Measurements from ENCODE around the gene C17orf113.

DNA sequence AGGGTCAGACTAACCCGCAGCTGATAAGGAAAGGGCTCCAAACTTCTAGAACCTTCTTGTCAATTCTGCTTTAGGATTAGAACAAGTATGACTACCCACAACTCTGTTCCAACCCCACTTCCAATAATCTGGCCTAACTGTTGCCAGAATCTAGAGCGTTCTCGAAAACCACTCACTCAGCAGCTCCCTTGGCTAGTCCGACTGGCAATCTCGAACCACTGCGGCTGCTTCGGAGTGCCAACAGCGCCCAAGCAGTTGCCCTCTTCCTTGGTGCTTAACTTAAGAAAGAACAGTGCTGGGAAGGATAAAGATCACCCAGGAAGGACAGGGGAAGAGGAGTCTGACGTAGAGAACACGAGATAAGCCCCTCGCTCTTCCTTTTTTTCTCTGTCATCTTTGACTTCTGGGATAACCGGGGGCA lies 34.0 kb downstream of the C17orf113 start:
- TF ChIP-seq CEBPB (IDR thresholded peaks at IDR 0.05), result no peak
- TF ChIP-seq TAF1 (IDR thresholded peaks at IDR 0.05; ENCODE audit: low read depth), result no peak
- TF ChIP-seq EGR1 (IDR thresholded peaks at IDR 0.05), result no peak
- TF ChIP-seq TCF12 (IDR thresholded peaks at IDR 0.05; ENCODE audit: low read depth), result no peak
- no peak for TF ChIP-seq YY1 (IDR thresholded peaks at IDR 0.05; ENCODE audit: low read depth)
- no peak for TF ChIP-seq FOXM1 (IDR thresholded peaks at IDR 0.05; ENCODE audit: borderline replicate concordance, low read depth)
- TF ChIP-seq, protein P1, sequence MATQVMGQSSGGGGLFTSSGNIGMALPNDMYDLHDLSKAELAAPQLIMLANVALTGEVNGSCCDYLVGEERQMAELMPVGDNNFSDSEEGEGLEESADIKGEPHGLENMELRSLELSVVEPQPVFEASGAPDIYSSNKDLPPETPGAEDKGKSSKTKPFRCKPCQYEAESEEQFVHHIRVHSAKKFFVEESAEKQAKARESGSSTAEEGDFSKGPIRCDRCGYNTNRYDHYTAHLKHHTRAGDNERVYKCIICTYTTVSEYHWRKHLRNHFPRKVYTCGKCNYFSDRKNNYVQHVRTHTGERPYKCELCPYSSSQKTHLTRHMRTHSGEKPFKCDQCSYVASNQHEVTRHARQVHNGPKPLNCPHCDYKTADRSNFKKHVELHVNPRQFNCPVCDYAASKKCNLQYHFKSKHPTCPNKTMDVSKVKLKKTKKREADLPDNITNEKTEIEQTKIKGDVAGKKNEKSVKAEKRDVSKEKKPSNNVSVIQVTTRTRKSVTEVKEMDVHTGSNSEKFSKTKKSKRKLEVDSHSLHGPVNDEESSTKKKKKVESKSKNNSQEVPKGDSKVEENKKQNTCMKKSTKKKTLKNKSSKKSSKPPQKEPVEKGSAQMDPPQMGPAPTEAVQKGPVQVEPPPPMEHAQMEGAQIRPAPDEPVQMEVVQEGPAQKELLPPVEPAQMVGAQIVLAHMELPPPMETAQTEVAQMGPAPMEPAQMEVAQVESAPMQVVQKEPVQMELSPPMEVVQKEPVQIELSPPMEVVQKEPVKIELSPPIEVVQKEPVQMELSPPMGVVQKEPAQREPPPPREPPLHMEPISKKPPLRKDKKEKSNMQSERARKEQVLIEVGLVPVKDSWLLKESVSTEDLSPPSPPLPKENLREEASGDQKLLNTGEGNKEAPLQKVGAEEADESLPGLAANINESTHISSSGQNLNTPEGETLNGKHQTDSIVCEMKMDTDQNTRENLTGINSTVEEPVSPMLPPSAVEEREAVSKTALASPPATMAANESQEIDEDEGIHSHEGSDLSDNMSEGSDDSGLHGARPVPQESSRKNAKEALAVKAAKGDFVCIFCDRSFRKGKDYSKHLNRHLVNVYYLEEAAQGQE (IDR thresholded peaks at IDR 0.05; ENCODE audit: low read depth), result no peak
- no peak for TF ChIP-seq NFIC (IDR thresholded peaks at IDR 0.05)
- no peak for TF ChIP-seq RAD21 (IDR thresholded peaks at IDR 0.05; ENCODE audit: low read depth)
- TF ChIP-seq EP300 (IDR thresholded peaks at IDR 0.05; ENCODE audit: borderline replicate concordance), result no peak
- TF ChIP-seq, protein P2, sequence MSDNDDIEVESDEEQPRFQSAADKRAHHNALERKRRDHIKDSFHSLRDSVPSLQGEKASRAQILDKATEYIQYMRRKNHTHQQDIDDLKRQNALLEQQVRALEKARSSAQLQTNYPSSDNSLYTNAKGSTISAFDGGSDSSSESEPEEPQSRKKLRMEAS (IDR thresholded peaks at IDR 0.05), result no peak

All from Ishikawa (cell line).